Endothelial cell (in vitro differentiated cells): ENCODE data around the gene SLC16A11. TPM values are rescaled to one million over a fixed set of nuclear protein-coding genes. Genes with fewer than 3 reads are reported as not detected.
A peak's percentile ranks its signal among the peaks of the same experiment; 100 is the strongest.

Source experiments
- DNase-seq: peaks from one replicate; pipeline ENCODE4 v3.0.0; 2021; ENCODE audit warnings: low spot score
- H3K27ac Mint-ChIP-seq: one replicate; pipeline ENCODE4 v1.8.0; 2021; ENCODE audit warnings: mixed read lengths, inconsistent platforms; ENCODE audit not compliant: unreplicated experiment
- H3K27me3 Mint-ChIP-seq: one replicate; pipeline ENCODE4 v1.8.0; 2021; ENCODE audit warnings: mild to moderate bottlenecking, moderate library complexity, mixed read lengths, inconsistent platforms; ENCODE audit not compliant: unreplicated experiment
- H3K36me3 Mint-ChIP-seq: one replicate; pipeline ENCODE4 v1.8.0; 2021; ENCODE audit warnings: mild to moderate bottlenecking, low read depth, mixed read lengths, inconsistent platforms; ENCODE audit not compliant: unreplicated experiment
- H3K4me1 Mint-ChIP-seq: one replicate; pipeline ENCODE4 v1.8.0; 2021; ENCODE audit warnings: mild to moderate bottlenecking, mixed read lengths, inconsistent platforms; ENCODE audit not compliant: unreplicated experiment
- H3K4me3 Mint-ChIP-seq: one replicate; pipeline ENCODE4 v1.8.0; 2021; ENCODE audit warnings: mild to moderate bottlenecking, mixed read lengths, inconsistent platforms; ENCODE audit not compliant: unreplicated experiment
- H3K9me3 Mint-ChIP-seq: one replicate; pipeline ENCODE4 v1.8.0; 2021; ENCODE audit warnings: mixed read lengths, inconsistent platforms; ENCODE audit not compliant: unreplicated experiment
- total RNA-seq: library from RNA; stranded (reverse); fragmentation: NEBNext Ultra II Directional; extraction: Animal tissue kit (Norgen Biotek cat#: 25700); gene quantifications from one replicate; pipeline ENCODE4 v1.2.1, GENCODE V29; 2021; ENCODE audit not compliant: unreplicated experiment
- TF ChIP-seq, protein P1 (sequence below): fragments of 200-600 bp; sonication (generic); IDR thresholded peaks from one replicate; pipeline ENCODE4 v1.5.0; 2021; ENCODE audit warnings: antibody characterized with exemption; ENCODE audit not compliant: unreplicated experiment

Gene SLC16A11
- total RNA-seq, 1 donor from 2014 or later = 0.33 TPM

- H3K4me3 Mint-ChIP-seq = no peak overlapping the region
- peaks cover 13% of the 10 kb centered on the region for H3K4me1 Mint-ChIP-seq
- no peak for DNase-seq
- H3K36me3 Mint-ChIP-seq = peaks cover 28% of the 10 kb centered on the region
- peaks cover 11% of the 10 kb centered on the region for H3K9me3 Mint-ChIP-seq
- H3K27ac Mint-ChIP-seq = no peak overlapping the region
- H3K27me3 Mint-ChIP-seq = no peaks in the 10 kb centered on the region
- TF ChIP-seq, protein P1, sequence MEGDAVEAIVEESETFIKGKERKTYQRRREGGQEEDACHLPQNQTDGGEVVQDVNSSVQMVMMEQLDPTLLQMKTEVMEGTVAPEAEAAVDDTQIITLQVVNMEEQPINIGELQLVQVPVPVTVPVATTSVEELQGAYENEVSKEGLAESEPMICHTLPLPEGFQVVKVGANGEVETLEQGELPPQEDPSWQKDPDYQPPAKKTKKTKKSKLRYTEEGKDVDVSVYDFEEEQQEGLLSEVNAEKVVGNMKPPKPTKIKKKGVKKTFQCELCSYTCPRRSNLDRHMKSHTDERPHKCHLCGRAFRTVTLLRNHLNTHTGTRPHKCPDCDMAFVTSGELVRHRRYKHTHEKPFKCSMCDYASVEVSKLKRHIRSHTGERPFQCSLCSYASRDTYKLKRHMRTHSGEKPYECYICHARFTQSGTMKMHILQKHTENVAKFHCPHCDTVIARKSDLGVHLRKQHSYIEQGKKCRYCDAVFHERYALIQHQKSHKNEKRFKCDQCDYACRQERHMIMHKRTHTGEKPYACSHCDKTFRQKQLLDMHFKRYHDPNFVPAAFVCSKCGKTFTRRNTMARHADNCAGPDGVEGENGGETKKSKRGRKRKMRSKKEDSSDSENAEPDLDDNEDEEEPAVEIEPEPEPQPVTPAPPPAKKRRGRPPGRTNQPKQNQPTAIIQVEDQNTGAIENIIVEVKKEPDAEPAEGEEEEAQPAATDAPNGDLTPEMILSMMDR = no peak
These were observed 23.3 kb upstream of the SLC16A11 start for GRCh38 chr17:7067198-7067597.

DNA sequence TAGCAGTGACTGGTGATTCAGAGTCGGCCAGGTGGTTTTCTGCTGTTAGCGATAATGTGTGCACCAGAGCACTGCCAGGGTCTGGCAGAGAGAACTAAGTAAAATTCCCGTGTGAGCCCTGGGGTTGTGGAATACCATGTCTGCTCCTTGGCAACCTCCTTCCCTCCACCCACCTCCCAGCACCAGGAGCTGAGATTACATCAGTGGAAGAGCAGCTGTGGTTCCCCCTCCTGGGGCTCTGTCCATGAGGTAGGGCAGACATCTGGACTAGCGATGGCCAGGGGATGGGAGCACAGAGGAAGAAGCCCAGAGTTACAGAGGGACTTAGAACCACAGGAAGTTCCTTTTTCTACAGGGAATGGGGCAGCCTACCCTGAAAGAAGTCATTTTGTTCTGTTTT lies 20.4 kb upstream of the SLC16A11 start:
- H3K27me3 Mint-ChIP-seq = no peaks in the 10 kb centered on the region
- H3K4me1 Mint-ChIP-seq = peaks cover 21% of the 10 kb centered on the region
- DNase-seq = no peak
- no peak overlapping the region for H3K4me3 Mint-ChIP-seq
- peaks cover 11% of the 10 kb centered on the region for H3K9me3 Mint-ChIP-seq
- TF ChIP-seq, protein P1 = no peak
- H3K27ac Mint-ChIP-seq = no peak overlapping the region
- peaks cover 21% of the 10 kb centered on the region for H3K36me3 Mint-ChIP-seq

- DNase-seq = no peak
- no peaks in the 10 kb centered on the region for H3K27me3 Mint-ChIP-seq
- peaks cover 15% of the 10 kb centered on the region for H3K36me3 Mint-ChIP-seq
- no peak overlapping the region for H3K27ac Mint-ChIP-seq
- TF ChIP-seq, protein P1 = no peak
- H3K4me1 Mint-ChIP-seq = peaks cover 27% of the 10 kb centered on the region
- peaks cover 8% of the 10 kb centered on the region for H3K9me3 Mint-ChIP-seq
- H3K4me3 Mint-ChIP-seq = peak overlapping the region; percentile 3
These were observed 19.7 kb upstream of the SLC16A11 start for GRCh38 chr17:7063518-7064094.

- no peak for DNase-seq
- peaks cover 29% of the 10 kb centered on the region for H3K4me1 Mint-ChIP-seq
- TF ChIP-seq, protein P1 = no peak
- no peak overlapping the region for H3K4me3 Mint-ChIP-seq
- no peaks in the 10 kb centered on the region for H3K27me3 Mint-ChIP-seq
- no peak overlapping the region for H3K27ac Mint-ChIP-seq
- no peaks in the 10 kb centered on the region for H3K36me3 Mint-ChIP-seq
- no peaks in the 10 kb centered on the region for H3K9me3 Mint-ChIP-seq
These were observed 16.4 kb upstream of the SLC16A11 start for GRCh38 chr17:7060165-7060891.

DNA sequence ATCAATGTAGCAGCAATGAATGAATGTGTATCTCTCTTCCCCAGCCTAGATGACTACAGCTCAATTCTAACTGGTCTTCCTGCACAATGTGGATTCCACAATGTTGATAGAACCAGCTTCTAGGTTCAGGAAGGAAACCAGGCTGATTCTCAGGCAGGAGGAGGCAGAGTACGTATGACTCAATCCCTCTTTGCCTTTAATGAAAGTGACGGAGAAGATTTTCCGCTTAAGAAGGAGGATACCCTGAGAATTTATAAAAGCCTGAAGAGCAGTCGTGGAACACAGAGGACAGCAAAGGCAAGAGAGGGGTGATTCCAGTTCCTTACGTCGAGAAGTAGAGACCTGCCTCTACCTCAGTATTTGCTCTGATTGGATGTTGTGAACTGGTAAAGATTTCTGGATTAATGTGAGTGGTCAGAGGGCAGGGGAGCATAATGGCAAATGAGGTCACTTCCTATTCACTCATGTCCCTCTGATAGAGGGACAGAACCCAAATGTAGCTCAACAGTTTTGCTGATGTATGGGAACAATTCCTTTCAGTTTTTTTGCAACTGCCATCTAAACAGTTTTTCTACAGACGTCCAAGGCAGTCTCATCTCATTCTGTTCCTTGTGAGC lies 15.0 kb upstream of the SLC16A11 start:
- Mint-ChIP-seq H3K36me3 (no peaks in the 10 kb centered on the region), H3K27ac (peak overlapping the region; percentile 50), H3K9me3 (no peaks in the 10 kb centered on the region), H3K4me1 (peaks cover 25% of the 10 kb centered on the region), H3K27me3 (no peaks in the 10 kb centered on the region), H3K4me3 (peak overlapping the region; percentile 2)
- TF ChIP-seq, protein P1 = no peak
- no peak for DNase-seq
